Ovary (tissue), 9 donors: ENCODE measurements around the gene GDF2. TPM values are rescaled to one million over a fixed set of nuclear protein-coding genes. Genes with fewer than 3 reads are reported as not detected.

Experiments
- DNase-seq, 5 donors: peaks; one replicate each; pipeline ENCODE4 v3.0.0-alpha.2; 2019 to 2020
- H3K27ac ChIP-seq, 2 donors: fragments of 200-600 bp; one replicate each; pipeline versions ENCODE4 v1.5.1 to v1.8.0; 2019 to 2022
- H3K27me3 ChIP-seq: fragments of 200-600 bp; one replicate; pipeline ENCODE4 v1.8.0; 2022
- H3K36me3 ChIP-seq: fragments of 200-600 bp; sonication (generic); one replicate; pipeline ENCODE4 v1.5.1; 2019
- H3K4me1 ChIP-seq: one replicate; pipeline ENCODE4 v1.8.1; 2013; ENCODE audit warnings: mild to moderate bottlenecking, moderate library complexity; ENCODE audit not compliant: insufficient read depth
- H3K4me3 ChIP-seq: fragments of 200-600 bp; sonication (generic); one replicate; pipeline ENCODE4 v1.5.1; 2017
- H3K9me3 ChIP-seq, 2 donors: fragments of 200-600 bp in 1 of 2; sonication (generic) in 1 of 2; one replicate each; pipeline versions ENCODE4 v1.5.1 to v1.8.1; 2013 to 2019; ENCODE audit warnings: mild to moderate bottlenecking in 1 of 2, moderate library complexity in 1 of 2
- EP300 ChIP-seq: sonication (generic); formaldehyde crosslinking; IDR thresholded peaks from one replicate; pipeline ENCODE4 v1.6.1; 2017; ENCODE audit warnings: antibody characterized with exemption
- POLR2A ChIP-seq: fragments of 450-650 bp; IDR thresholded peaks from one replicate; pipeline ENCODE4 v1.6.1; 2017; ENCODE audit warnings: antibody characterized with exemption, mild to moderate bottlenecking, moderate library complexity
- WGBS, 3 donors: extraction: QIAGEN DNeasy Blood & Tissue Kit in 1 of 3; methylation state at CpG; one replicate each; pipeline versions ENCODE4 v1.1.5 to v1.1.7; 2013 to 2017; 5-methylcytosine and 5-hydroxymethylcytosine counted together
- intact Hi-C, 4 donors: fragments of 100-400 bp; cut with DNase I; formaldehyde crosslinking; loops; one replicate each; pipeline versions ENCODE4 v1.11.0 to v1.15.1; 2022 to 2023
- polyA plus RNA-seq, 2 donors: library from polyadenylated mRNA; stranded (reverse); fragments of 200-250 nt in 1 of 2; fragments of 350-450 nt in 1 of 2; fragmentation: Illumina TruSeq in 1 of 2; extraction: RNeasy Lipid Tissue Mini Kit (QIAGEN cat#74804) in 1 of 2; gene quantifications; one replicate each; pipeline ENCODE4 v1.2.3, GENCODE V29; 2013 to 2014
- total RNA-seq, 7 donors: library from RNA; depleted of rRNA in 2 of 7; stranded (reverse); fragments of >200 nt in 2 of 7; fragmentation: NEBNext Ultra II Directional in 3 of 7; extraction: Animal tissue kit (Norgen Biotek cat#: 25700) in 3 of 7; gene quantifications; one replicate each; pipeline versions ENCODE4 v1.1.0 to v1.2.4, GENCODE V29; 2016 to 2023
- TF ChIP-seq, protein P1 (sequence below), 3 donors: fragments of 450-650 bp in 2 of 3; fragments of 200-600 bp in 1 of 3; IDR thresholded peaks; one replicate each; pipeline versions ENCODE4 v1.5.1 to v1.8.0; 2016 to 2022; ENCODE audit warnings: antibody characterized with exemption in 3 of 3, mild to moderate bottlenecking in 1 of 3
- donor health status: DM: no; HTN: no; CAD: no; lungs with moderate emphysema.
- donor health status: DM: no; HTN: no; CAD: no.
- donor health status: Bipolar disorder and iron deficiency.
- donor health status: DM: yes; HTN: yes; CAD: no.
- donor health status: DM: no; HTN: no; CAD: no.
- donor health status: DM: yes; HTN: yes; CAD: no.

Gene GDF2
- total and polyA plus RNA-seq, 9 donors: not detected

DNA sequence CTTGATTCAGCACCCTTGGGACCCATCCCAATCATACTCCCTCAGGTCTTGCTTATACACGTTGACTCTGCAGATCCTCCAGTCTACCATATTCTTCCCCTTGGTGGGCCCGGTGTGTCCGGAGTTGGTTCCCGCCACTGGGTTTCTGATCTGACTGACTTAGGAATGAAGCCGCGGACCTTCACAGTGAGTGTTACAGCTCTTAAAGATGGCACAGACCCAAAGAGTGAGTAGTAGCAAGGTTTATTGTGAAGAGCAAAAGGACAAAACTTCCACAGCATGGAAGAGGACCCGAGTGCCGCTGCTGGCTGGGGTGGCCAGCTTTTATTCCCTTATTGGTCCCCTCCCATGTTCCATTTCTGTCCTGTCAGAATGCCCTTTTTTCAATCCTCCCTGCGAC lies 28.2 kb upstream of the GDF2 start:
- no peaks in the 10 kb centered on the region for H3K36me3 ChIP-seq
- intact Hi-C loops: no loop called here
- no peak overlapping the region for H3K4me3 ChIP-seq
- no peaks in the 10 kb centered on the region for H3K9me3 ChIP-seq
- TF ChIP-seq EP300 (no peak), POLR2A (no peak)
- TF ChIP-seq, protein P1, sequence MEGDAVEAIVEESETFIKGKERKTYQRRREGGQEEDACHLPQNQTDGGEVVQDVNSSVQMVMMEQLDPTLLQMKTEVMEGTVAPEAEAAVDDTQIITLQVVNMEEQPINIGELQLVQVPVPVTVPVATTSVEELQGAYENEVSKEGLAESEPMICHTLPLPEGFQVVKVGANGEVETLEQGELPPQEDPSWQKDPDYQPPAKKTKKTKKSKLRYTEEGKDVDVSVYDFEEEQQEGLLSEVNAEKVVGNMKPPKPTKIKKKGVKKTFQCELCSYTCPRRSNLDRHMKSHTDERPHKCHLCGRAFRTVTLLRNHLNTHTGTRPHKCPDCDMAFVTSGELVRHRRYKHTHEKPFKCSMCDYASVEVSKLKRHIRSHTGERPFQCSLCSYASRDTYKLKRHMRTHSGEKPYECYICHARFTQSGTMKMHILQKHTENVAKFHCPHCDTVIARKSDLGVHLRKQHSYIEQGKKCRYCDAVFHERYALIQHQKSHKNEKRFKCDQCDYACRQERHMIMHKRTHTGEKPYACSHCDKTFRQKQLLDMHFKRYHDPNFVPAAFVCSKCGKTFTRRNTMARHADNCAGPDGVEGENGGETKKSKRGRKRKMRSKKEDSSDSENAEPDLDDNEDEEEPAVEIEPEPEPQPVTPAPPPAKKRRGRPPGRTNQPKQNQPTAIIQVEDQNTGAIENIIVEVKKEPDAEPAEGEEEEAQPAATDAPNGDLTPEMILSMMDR (IDR thresholded peaks at IDR 0.05): no peak
- no peak overlapping the region for H3K27ac ChIP-seq
- DNase-seq: peak in 1 of 5 donors; percentile 10
- no peaks in the 10 kb centered on the region for H3K4me1 ChIP-seq
- WGBS, 3 donors: 91 to 95% (median 94%) methylated on average over 9 of the region's 9 CpGs
- H3K27me3 ChIP-seq: no peaks in the 10 kb centered on the region

- H3K4me1 ChIP-seq: no peaks in the 10 kb centered on the region
- intact Hi-C loops: no loop called here
- no peaks in the 10 kb centered on the region for H3K9me3 ChIP-seq
- H3K4me3 ChIP-seq: no peak overlapping the region
- TF ChIP-seq EP300 (no peak), POLR2A (no peak)
- TF ChIP-seq, protein P1 (IDR thresholded peaks at IDR 0.05): no peak
- H3K27ac ChIP-seq: no peak overlapping the region
- H3K36me3 ChIP-seq: no peaks in the 10 kb centered on the region
- no peaks in the 10 kb centered on the region for H3K27me3 ChIP-seq
- DNase-seq: no peak
- WGBS, 3 donors: 92 to 96% (median 93%) methylated on average over 5 of the region's 5 CpGs
These were observed 27.8 kb upstream of the GDF2 start for GRCh38 chr10:47294501-47294900.

DNA sequence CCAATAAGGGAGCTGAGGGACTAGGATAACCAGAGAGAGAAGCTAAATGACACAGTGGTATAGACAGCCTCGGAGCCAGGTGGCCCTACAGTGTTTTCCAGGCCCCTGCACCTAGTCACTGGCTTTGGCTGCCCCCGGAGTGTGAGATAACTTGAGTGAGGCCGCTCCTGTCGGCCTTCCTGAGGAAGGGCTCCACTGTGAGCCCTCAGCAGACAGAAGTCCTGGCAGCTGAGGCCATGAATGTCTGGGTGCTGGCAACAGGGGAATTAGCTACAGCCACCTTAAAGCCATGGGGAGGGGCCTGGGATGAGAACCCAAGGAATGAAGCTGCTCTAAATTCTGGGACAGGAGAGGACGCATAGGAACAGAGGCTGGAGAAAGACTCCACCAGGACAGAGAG lies 26.8 kb upstream of the GDF2 start:
- H3K4me3 ChIP-seq: no peak overlapping the region
- DNase-seq: no peak
- intact Hi-C loops: no loop called here
- no peak overlapping the region for H3K27ac ChIP-seq
- TF ChIP-seq, protein P1 (IDR thresholded peaks at IDR 0.05): no peak
- TF ChIP-seq EP300 (no peak), POLR2A (no peak)
- 84 to 86% (median 86%) methylated on average over 5 of the region's 5 CpGs for WGBS, 3 donors
- no peaks in the 10 kb centered on the region for H3K4me1 ChIP-seq
- H3K27me3 ChIP-seq: no peaks in the 10 kb centered on the region
- H3K36me3 ChIP-seq: no peaks in the 10 kb centered on the region
- no peaks in the 10 kb centered on the region for H3K9me3 ChIP-seq

GRCh38 chr10:47296156-47296894 lies 25.9 kb upstream of the GDF2 start:
- H3K27ac ChIP-seq: no peak overlapping the region
- peaks cover 3% of the 10 kb centered on the region for H3K4me1 ChIP-seq
- no peak overlapping the region for H3K4me3 ChIP-seq

More at GRCh38 chr10:47296156-47296894, 25.9 kb upstream of the GDF2 start:
- no peaks in the 10 kb centered on the region for H3K36me3 ChIP-seq
- H3K9me3 ChIP-seq: no peaks in the 10 kb centered on the region
- TF ChIP-seq POLR2A (no peak), EP300 (no peak)
- TF ChIP-seq, protein P1 (IDR thresholded peaks at IDR 0.05): no peak
- WGBS, 3 donors: 44 to 57% (median 46%) methylated on average over 12 of the region's 12 CpGs
- DNase-seq: no peak
- H3K27me3 ChIP-seq: no peaks in the 10 kb centered on the region
- intact Hi-C loops: no loop called here
